Measurements from ENCODE around the gene UTS2.
A peak's percentile ranks its signal among the peaks of the same experiment; 100 is the strongest.

UTS2 gene, protein sequence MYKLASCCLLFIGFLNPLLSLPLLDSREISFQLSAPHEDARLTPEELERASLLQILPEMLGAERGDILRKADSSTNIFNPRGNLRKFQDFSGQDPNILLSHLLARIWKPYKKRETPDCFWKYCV

DNA sequence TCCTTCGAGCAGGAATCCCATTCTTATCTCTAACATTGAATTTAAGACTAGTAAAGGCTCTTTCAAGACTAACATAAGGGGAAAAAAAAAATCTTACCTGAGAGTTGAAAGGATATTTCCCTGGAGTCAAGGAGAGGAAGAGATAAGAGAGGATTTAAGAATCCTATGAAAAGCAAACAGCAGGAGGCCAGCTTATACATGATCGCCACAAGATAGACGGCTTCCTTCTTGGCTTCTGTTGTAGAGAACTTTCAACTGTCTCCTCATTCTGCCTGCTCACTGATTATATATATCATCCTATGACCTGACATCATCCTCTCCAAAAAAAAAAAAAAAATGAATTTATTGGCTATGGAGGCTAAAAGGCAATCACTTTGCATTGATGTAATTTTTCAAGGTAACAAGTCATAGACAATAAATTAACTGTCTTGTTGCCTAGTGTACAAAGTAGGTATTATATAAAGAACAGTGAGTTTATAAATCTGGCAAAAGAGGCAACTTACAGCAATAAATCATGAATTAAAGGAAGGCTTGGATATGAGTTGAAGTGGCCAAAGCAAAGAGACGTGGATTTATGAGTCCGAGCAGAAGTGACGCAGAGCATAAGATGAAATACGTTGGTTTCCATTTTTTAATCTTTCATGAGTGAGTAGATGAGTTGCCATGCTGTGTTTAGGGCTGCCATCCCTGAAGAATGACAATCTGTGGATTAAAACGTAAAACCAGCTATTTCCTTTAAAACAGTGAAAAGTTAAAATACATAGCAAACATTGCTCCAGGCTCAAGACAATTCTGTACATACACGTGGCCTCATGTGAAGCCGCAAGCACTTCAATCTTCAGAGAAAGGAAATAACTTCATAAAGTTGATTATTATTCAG is at the start of gene UTS2:
Gene UTS2, minus strand, starts transcription at position 262 of the 880 bp plus-strand sequence. Its CDS starts 62 bp downstream, at position 200.
- Histone ChIP-seq H3K9me3 (ENCODE audit: low read length) (no peaks in the 10 kb centered on the region), H3K27me3 (ENCODE audit: insufficient read depth, low read length) (no peaks in the 10 kb centered on the region), H3K4me1 (ENCODE audit: insufficient read depth, low read length, severe bottlenecking) (no peaks in the 10 kb centered on the region), H3K36me3 (ENCODE audit: insufficient read depth, low read length) (no peaks in the 10 kb centered on the region), H3K9me2 (ENCODE audit: low read depth, low read length) (no peaks in the 10 kb centered on the region), H4K20me1 (ENCODE audit: insufficient read depth, low read length) (no peaks in the 10 kb centered on the region), H3K4me3 (ENCODE audit: low read depth, low read length, poor library complexity, severe bottlenecking) (no peak within 1 kb of the TSS), H3K79me2 (ENCODE audit: insufficient read depth, low read length) (no peaks in the 10 kb centered on the region), H3F3A (ENCODE audit: insufficient read depth, low read length) (no peaks in the 10 kb centered on the region), H3K27ac (ENCODE audit: low read depth, low read length, poor library complexity, severe bottlenecking) (no peak within 1 kb of the TSS), H3K4me2 (ENCODE audit: low read length) (no peak within 1 kb of the TSS), H3K9ac (ENCODE audit: low read length) (no peak within 1 kb of the TSS), H2AFZ (ENCODE audit: low read length) (no peak within 1 kb of the TSS)
- TF ChIP-seq CTCF (IDR thresholded peaks at IDR 0.05; ENCODE audit: low read length) = no peak
- no peak for TF ChIP-seq EZH2 (IDR thresholded peaks at IDR 0.05; ENCODE audit: borderline replicate concordance, low read length)

DNA sequence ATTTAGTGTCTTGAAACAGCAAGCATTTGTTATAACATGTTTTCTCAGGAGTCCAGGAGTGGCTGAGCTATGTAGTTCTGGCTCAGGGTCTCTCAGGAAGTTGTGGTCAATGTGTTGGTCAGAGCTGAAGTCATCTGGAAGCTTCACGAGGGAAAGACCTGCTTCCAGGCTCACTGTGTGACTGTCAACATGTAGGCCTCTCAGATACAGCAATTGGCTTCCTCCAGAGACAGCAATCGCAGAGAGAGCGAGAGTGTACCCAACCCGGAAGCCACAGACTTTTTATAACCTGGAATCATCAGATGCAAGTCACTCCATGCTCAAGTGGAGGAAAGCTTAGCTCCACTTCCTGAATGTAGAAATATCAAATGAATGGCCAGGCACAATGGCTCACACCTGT is 46.9 kb upstream of the UTS2 start:
- H2AFZ ChIP-seq (ENCODE audit: low read length) = 0 out of 2 replicates have a peak overlapping the region, but pooled peaks have one; percentile 55
- H3K36me3 ChIP-seq (ENCODE audit: insufficient read depth, low read length) = no peaks in the 10 kb centered on the region

GRCh38 chr1:7898962-7899361 is 46.1 kb upstream of the UTS2 start:
- no peaks in the 10 kb centered on the region for H3F3A ChIP-seq (ENCODE audit: insufficient read depth, low read length)
- no peak overlapping the region for H2AFZ ChIP-seq (ENCODE audit: low read length)
- no peak overlapping the region for H3K4me2 ChIP-seq (ENCODE audit: low read length)
- TF ChIP-seq EZH2 (IDR thresholded peaks at IDR 0.05; ENCODE audit: borderline replicate concordance, low read length) = no peak
- TF ChIP-seq CTCF (IDR thresholded peaks at IDR 0.05; ENCODE audit: low read length) = no peak
- no peaks in the 10 kb centered on the region for H3K9me2 ChIP-seq (ENCODE audit: low read depth, low read length)
- H3K79me2 ChIP-seq (ENCODE audit: insufficient read depth, low read length) = no peaks in the 10 kb centered on the region
- no peaks in the 10 kb centered on the region for H4K20me1 ChIP-seq (ENCODE audit: insufficient read depth, low read length)
- no peaks in the 10 kb centered on the region for H3K36me3 ChIP-seq (ENCODE audit: insufficient read depth, low read length)
- H3K9ac ChIP-seq (ENCODE audit: low read length) = no peak overlapping the region
- H3K4me1 ChIP-seq (ENCODE audit: insufficient read depth, low read length, severe bottlenecking) = no peaks in the 10 kb centered on the region
- H3K4me3 ChIP-seq (ENCODE audit: low read depth, low read length, poor library complexity, severe bottlenecking) = no peak overlapping the region
- no peaks in the 10 kb centered on the region for H3K27me3 ChIP-seq (ENCODE audit: insufficient read depth, low read length)
- H3K27ac ChIP-seq (ENCODE audit: low read depth, low read length, poor library complexity, severe bottlenecking) = no peak overlapping the region
- H3K9me3 ChIP-seq (ENCODE audit: low read length) = no peaks in the 10 kb centered on the region

More for the DNA sequence above, 46.9 kb upstream of the UTS2 start:
- Histone ChIP-seq H3K9me2 (ENCODE audit: low read depth, low read length) (no peaks in the 10 kb centered on the region), H3K79me2 (ENCODE audit: insufficient read depth, low read length) (no peaks in the 10 kb centered on the region), H3F3A (ENCODE audit: insufficient read depth, low read length) (no peaks in the 10 kb centered on the region), H3K27ac (ENCODE audit: low read depth, low read length, poor library complexity, severe bottlenecking) (no peak overlapping the region), H3K4me3 (ENCODE audit: low read depth, low read length, poor library complexity, severe bottlenecking) (no peak overlapping the region), H3K4me2 (ENCODE audit: low read length) (no peak overlapping the region), H4K20me1 (ENCODE audit: insufficient read depth, low read length) (no peaks in the 10 kb centered on the region), H3K9me3 (ENCODE audit: low read length) (no peaks in the 10 kb centered on the region), H3K9ac (ENCODE audit: low read length) (no peak overlapping the region), H3K4me1 (ENCODE audit: insufficient read depth, low read length, severe bottlenecking) (no peaks in the 10 kb centered on the region), H3K27me3 (ENCODE audit: insufficient read depth, low read length) (no peaks in the 10 kb centered on the region)
- TF ChIP-seq EZH2 (IDR thresholded peaks at IDR 0.05; ENCODE audit: borderline replicate concordance, low read length) (no peak), CTCF (IDR thresholded peaks at IDR 0.05; ENCODE audit: low read length) (no peak)

All from OCI-LY1 (cell line).